NCI-H146 treated with DMSO at 0.1 percent for 48 hours (cell line): Measurements from ENCODE around the gene ATG2A.

ENCODE experiments used
- DNase-seq: peaks from one replicate; lab custom pipeline; 2025; ENCODE audit not compliant: unreplicated experiment; lab: John Stamatoyannopoulos, UW

ATG2A gene

DNA sequence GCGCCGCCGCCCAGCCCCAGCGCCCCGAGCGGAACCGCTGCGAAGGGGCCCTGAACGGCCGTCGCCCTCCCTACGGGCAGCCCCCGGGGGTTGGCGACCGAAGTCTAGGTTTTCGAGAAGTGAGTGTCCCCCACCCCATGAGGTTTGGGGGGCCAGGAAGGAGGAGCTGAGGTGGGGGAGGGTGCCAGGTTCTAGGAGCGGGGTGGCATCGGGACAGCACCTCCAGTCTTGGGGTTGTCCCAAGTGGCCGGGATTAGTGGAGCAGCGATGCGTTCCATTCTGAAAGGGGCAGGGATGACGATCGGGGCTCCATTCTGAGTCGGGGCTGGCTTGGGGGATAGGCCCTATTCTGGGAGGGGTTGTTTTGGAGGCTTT, 7.9 kb upstream of the ATG2A start:
- DNase-seq = no peak

DNA sequence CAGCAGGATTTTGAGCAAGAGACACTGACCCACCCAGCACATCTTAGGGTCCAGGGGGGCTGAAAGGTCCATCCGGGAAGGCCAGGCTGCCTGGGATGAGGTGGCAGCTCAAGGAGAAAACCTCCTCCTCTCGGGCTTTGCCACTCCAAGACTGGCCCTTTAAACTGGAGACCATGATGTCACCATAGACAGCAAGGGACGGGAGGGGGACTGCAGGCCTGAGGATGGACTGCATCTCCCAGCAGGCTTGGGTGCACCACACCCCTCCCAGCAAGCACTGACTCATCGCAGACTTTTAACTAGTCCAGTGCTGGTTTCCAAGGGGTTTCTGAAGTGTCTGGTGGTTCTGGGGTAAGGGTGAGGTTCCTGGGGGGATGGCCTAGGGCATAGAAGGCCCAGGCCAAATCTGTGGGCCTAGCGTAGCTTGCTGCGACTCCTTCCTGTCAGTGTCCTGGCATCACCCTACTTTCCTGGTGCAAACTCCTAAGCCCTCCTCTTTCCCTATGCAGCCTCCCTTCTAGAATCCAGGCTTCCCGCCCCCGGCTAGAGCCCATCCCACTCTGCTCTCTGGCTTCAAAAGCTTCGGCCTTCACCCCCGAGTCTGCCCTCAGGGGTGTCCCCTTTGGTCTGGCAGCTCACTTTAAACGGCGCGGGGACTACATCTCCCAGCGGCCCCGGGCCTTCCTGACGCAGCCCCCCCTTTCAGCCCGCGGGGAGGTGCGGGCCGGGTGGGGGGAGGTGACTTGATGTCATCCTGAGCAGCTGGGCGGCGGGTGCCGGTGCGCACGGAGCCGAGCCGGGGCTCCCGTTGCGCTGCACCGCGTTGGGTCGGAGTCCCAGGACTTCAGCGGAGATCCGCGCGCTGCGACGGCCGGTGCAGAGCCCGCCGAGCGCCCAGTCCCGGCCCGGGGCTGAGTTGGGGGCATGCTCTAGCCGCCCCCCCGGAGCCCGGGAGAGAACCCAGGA, 7.2 kb upstream of the ATG2A start, which contains the start of gene PPP2R5B:
PPP2R5B (plus strand) TSS at position 746 of the 966 bp plus-strand sequence. CDS start 1,046 bp downstream, outside the sequence.
- peak; percentile 72 for DNase-seq

- no peak for DNase-seq
Measured at GRCh38 chr11:64923151-64923661, 6.2 kb upstream of the ATG2A start.

GRCh38 chr11:64921384-64921783, 4.4 kb upstream of the ATG2A start:
- no peak for DNase-seq

- no peak for DNase-seq
Measured at GRCh38 chr11:64920124-64920523, 3.1 kb upstream of the ATG2A start.

DNA sequence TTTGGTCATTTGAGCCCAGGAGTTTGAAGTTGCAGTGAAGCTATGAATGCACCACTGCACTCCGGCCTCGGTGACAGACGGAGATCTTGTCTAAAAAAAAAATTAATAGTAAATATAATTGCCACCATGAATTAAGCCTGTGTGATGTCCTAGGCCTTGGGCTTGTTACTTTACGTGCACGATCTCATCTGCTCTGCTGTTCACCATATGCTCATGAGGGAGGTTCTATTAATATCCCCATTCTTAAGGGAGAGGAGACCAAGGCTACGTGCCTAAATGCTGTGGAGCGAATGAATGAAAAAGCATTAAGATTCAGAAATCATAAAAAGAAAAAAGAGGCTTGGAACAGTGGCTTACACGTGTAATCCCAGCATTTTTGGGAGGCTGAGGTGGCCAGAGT, 2.6 kb upstream of the ATG2A start:
- no peak for DNase-seq

DNA sequence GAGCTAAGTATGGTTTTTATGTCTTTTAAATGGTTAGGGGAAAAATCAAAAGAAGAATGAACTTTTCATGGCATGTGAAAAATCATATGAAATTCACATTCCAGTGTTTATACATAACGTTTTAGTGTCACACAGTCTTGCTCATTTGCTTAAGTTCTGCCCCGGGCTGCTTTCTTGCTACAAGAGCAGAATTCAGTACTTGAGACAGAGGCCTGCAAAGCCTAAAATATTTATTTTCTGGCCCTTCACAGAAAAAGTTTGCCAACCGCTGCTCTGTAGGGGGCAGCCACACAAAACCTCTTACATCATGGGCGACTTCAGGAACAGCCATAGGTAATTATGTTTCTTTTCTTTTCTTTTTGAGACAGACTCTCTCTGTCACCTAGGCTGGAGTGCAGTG, 1.0 kb upstream of the ATG2A start:
- DNase-seq = peak; percentile 3

DNA sequence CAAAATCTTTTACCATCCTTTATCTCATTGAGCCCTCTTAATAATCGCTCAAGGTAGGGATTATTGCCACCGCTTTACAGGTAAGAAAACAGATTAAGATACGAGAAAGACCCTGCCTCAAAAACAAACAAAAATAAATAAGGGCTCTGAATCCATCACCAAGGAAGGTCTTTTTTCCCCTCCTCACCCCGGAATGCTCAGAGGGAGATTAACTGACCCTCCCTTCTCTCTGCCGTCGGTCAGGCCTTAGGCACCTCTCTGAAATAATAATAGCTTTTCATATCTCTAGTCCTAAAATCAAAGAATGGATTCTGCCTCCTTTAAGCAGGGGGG, 620 bp upstream of the ATG2A start:
- DNase-seq = no peak

GRCh38 chr11:64916040-64916774, 802 bp downstream of the ATG2A start:
- no peak for DNase-seq

- no peak for DNase-seq
Measured at GRCh38 chr11:64915376-64915887, 1.6 kb downstream of the ATG2A start.

- no peak for DNase-seq
Measured at GRCh38 chr11:64914123-64914522, 2.9 kb downstream of the ATG2A start.

DNA sequence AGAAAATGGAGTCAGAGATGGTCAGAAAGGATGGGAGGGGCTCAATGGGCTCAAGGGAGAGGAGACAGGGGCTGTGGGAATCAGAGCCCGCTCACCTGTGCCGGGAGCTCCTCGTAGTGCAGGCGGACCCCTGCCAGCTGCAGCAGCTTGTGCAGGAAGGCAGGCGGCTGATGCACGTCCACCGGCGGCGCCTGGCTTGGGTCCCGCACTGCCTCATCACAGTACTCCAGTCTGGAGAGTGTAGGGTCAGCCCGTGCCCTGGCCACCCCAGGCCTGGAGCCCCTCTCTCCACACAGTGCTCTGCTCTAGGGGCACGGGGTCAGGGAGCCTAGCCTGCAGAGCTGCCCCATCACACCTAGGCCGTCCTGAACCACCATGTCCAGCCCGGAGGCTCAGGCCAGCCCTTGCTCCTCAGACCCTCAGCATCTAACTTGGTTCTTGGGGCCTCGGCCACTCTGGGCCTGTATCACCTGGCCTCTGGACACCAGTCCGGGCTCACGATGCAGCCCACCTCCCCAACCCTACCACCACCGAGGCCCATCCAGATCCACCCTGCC, 3.8 kb downstream of the ATG2A start:
- DNase-seq = no peak

DNA sequence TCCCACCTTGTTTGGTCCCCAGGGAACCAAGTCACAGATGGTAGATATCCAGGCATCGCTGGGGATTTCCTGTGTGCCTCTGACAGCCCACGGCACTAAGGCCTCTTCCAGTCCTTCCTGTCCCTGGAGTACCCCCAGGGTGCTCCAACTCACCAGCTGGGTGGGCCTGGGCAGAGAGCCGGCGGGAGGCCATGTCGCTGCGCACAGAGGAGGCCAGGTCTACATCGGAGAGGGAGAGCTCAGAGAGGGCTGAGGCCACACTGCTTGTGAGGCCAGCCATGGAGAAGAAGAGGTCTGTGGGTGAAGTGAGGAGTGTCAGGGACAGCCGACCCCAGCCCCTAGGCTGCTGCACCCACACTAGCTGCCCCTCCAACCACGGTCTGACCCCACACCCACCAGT, 5.3 kb downstream of the ATG2A start:
- DNase-seq = no peak

DNA sequence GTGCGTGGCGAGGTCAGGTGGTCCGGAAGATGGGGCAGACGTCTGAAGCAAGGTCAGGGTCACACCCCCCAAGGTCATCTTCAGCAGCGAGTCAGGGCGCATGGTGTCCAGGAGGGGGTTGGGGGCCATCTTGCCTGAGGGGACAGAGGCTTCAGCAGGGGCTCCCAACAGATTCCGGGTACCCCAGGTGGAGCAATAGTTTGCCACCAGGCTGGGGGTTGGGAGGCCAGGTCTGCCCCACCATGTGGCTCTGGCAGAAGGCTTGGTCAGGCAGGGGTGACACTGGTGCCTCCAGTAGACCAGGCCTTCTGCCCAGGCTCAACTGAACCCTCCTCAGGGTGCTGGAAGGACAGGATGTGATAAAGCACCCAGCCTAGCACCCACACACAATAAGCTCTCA, 5.9 kb downstream of the ATG2A start:
- no peak for DNase-seq

- DNase-seq = no peak
Measured at GRCh38 chr11:64910451-64911093, 6.4 kb downstream of the ATG2A start.

DNA sequence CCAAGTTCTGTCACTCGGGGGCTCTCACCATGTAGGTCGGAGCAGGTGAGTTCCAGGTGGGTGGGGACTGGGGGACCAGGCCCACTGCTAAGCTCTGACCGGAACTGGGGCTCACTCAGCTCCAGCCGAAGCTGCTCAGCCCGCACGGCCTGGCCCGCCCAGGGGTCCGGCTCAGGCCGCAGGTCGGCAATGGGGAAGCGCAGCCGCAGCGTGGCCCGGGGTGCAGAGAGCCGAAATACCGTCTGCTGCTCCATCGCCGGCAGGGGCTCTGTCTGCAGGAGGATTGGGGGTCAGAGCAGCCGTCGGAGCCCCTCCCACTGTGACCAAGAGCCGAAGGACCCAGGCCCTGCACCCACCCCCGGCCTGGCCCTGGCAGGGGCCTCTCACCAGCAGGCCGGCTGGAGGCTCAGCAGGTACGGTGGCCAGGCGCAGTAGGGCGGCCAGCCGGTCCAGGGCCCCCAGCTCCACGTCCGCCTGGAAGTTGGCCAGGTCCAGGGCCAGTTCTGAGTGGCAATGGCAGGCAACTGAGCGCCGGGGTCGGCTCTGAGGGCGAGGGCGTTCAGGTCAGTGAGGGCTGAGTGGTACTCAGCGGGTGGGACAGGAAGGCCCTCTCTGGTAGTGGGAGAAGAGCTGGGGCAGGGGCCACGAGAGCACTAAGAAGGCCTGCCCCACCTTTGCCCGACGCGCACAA, 7.2 kb downstream of the ATG2A start:
- no peak for DNase-seq

DNA sequence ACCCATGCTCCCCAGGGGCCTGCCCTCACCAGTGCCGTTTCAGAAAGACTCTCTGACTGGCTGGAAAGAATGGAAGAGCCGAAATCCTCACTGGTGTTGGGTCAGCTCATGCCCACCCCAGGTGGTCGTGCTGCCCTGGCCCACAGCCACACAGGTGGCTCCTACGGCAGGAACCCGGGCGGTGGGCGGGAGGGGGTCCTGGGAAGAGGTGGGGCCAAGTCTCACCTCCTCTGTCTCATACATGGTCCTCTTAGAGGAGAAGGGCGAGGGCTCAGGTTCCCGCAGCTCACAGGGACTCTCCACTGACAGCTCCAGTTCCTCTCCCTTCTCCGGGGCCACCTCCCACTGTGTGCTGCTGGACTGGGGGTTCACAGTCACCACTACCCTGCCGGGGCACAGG, 8.2 kb downstream of the ATG2A start:
- no peak for DNase-seq

DNA sequence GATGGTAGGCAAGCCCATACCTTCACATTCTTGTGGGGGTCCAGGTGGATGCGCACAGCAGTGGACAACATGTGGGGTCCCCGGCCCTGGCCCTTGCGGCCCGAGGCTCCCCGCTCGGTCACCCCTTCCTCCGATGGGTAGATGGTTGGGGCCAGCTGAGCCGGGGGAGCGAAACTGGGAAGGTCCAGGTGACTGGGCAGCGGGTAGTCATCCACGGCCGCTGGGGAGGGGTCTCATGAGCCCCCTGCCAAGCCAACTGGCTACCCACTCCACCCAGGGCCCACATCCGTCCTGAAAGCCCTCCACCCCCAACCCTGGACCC, 10.7 kb downstream of the ATG2A start:
- DNase-seq = no peak

DNA sequence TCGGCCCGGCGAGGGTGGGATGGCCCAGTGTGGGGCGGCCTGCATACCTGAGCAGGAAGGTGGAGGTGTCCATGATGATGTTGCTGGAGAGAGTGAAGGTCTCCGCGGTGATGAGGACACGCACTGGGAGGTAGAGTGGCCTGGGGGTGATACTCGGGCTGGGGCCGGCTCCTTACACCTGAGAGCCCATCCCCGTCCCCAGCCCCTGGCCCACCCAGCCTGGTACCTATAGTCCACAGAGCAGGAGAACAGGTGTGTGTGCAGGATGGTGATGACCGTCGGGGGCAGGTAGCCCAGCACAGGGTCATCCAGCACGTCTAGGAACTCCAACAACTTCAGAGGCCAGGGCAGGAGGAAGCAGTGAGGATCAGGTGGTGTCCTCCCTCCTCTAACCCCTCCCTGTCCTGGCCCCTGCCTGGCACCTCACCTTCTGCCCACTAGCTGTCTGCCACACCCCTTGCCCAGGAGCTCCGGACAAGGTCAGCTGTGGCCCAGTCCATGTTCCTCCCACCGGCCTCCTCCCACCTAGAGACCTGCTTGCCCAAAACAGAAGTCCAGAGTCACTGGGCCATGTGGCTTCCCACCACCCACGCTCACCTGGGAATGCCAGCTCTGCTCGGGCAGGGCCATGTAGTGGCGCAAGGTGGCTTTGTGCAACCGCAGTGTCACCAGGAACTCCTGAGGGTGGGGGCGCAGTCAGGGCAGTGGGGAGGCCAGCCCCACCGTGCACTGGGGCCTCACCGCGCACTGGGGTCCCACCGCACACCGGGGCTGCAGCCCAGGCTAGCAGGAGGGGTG, 11.3 kb downstream of the ATG2A start:
- no peak for DNase-seq
